ENCODE measurements around the gene PLEKHA5. TPM values are rescaled to one million over a fixed set of nuclear protein-coding genes. Genes with fewer than 3 reads are reported as not detected.

PLEKHA5 gene
- total RNA-seq, 4 donors from 2014 or later, result 12.6 to 195 (median 49.6) TPM

DNA sequence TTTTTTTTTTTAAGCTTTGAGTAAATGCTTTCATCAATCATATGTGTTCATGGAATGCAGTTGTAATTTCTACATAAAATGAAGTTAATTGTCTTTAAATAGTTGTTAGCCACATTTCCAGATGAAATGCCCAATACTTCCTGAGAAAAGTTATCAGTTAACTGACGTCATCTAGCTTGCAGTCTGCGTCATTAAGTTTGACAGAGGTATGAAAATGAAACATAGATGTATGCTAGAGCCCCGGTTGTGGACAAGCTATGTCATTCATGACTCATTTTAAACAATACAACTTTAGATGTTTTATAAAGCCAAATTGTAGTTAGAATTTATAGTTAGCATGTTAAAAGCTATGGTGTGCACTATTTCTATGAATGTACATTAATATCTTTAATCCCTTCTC, 90.7 kb downstream of the PLEKHA5 start:
- Histone ChIP-seq H3K4me3 (no peak overlapping the region), H3K36me3 (no peaks in the 10 kb centered on the region), H3K4me1 (peaks cover 0 to 12% of the 10 kb centered on the region in 2 donors), H3K27ac (no peak overlapping the region), H3K9me3 (no peaks in the 10 kb centered on the region), H3K27me3 (no peaks in the 10 kb centered on the region)
- intact Hi-C loops (cut with DNase I; ENCODE audit: low total_unique reads), result no loop called here
- DNase-seq, result no peak
- TF ChIP-seq, protein P1, sequence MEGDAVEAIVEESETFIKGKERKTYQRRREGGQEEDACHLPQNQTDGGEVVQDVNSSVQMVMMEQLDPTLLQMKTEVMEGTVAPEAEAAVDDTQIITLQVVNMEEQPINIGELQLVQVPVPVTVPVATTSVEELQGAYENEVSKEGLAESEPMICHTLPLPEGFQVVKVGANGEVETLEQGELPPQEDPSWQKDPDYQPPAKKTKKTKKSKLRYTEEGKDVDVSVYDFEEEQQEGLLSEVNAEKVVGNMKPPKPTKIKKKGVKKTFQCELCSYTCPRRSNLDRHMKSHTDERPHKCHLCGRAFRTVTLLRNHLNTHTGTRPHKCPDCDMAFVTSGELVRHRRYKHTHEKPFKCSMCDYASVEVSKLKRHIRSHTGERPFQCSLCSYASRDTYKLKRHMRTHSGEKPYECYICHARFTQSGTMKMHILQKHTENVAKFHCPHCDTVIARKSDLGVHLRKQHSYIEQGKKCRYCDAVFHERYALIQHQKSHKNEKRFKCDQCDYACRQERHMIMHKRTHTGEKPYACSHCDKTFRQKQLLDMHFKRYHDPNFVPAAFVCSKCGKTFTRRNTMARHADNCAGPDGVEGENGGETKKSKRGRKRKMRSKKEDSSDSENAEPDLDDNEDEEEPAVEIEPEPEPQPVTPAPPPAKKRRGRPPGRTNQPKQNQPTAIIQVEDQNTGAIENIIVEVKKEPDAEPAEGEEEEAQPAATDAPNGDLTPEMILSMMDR (IDR thresholded peaks at IDR 0.05), result no peak
- TF ChIP-seq POLR2A (IDR thresholded peaks at IDR 0.05), result no peak

DNA sequence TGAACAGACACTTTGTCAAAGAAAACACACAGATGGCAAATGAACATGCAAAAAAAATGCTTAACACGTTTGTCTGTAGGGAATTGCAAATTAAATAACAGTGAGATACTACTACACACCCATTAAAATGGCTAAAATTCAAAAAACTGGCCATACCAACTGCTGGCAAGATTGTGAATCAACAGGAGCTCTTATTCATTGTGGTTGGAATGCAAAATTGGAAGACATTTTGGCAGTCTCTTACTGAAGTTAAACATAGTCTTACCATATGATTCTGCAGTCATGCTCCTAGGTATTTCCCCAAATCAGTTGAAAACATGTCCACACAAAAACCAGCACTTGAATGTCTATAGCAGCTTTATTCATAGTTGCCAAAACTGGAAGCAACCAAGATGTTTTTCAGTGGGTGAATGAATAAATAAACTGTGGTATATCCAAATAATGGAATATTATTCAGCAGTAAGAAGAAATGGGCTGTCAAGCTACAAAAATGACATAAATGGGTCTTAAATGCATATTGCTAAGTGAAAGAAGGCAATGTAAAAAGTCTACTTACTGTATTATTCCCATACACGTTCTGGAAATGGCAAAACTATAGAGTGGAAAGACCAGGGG, 91.4 kb downstream of the PLEKHA5 start:
- Histone ChIP-seq H3K9me3 (no peaks in the 10 kb centered on the region), H3K4me1 (peaks cover 0 to 12% of the 10 kb centered on the region in 2 donors), H3K4me3 (no peak overlapping the region), H3K27ac (no peak overlapping the region), H3K36me3 (no peaks in the 10 kb centered on the region), H3K27me3 (no peaks in the 10 kb centered on the region)
- intact Hi-C loops (cut with DNase I; ENCODE audit: low total_unique reads), result no loop called here
- DNase-seq, result no peak
- TF ChIP-seq, protein P1 (IDR thresholded peaks at IDR 0.05), result no peak
- no peak for TF ChIP-seq POLR2A (IDR thresholded peaks at IDR 0.05)

DNA sequence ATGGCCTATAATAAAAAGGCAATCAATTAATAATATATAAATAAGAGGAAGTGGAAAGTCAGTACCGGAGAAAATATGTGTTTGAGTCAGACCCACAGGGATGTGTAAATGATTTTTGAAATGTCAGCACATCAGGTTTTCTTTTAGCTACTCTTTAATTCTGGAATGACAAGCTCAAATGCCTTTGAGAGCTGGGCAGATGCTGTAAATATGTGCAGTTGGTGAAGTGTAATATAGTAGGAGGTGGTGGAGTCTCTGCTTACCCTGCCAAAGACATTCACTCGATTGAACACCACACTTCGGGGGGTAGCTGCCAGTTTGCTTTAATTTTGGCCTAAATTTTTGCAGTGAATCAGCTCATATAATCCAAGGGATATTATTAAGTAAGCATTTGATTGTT, 93.0 kb downstream of the PLEKHA5 start:
- H3K27ac ChIP-seq, result peak overlapping the region; percentile 51 to 53
- no peak for TF ChIP-seq POLR2A (IDR thresholded peaks at IDR 0.05)
- TF ChIP-seq, protein P1 (IDR thresholded peaks at IDR 0.05), result no peak
- intact Hi-C loops (cut with DNase I; ENCODE audit: low total_unique reads), result no loop called here

DNA sequence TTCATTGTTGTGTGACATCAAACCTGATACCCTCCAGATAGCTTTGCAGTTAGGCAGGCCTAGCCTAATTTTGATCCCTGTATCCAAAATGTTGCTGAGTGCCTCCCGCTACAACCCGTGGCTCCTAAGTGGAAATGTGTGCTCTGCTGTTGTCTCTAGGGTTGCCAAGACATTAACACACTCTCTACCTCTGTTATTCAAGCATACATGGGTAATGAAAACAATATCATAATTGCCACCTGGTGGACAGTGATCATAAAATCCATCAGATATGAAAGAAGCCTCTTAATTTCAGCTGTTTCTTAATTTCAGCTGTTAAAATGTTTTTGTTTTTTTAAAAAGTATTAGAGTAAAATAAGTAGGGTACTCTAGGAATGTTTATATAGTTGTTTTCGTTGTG, 93.5 kb downstream of the PLEKHA5 start:
- Histone ChIP-seq H3K27me3 (no peaks in the 10 kb centered on the region), H3K9me3 (no peaks in the 10 kb centered on the region), H3K4me1 (peaks cover 0 to 6% of the 10 kb centered on the region in 2 donors), H3K36me3 (no peaks in the 10 kb centered on the region), H3K27ac (peak overlapping the region; percentile 40 to 53), H3K4me3 (no peak overlapping the region)
- no peak for TF ChIP-seq POLR2A (IDR thresholded peaks at IDR 0.05)
- TF ChIP-seq, protein P1 (IDR thresholded peaks at IDR 0.05), result peak in 1 of 4 experiments; percentile 6
- intact Hi-C loops (cut with DNase I; ENCODE audit: low total_unique reads), result no loop called here
- DNase-seq, result no peak

More for the DNA sequence above, 93.0 kb downstream of the PLEKHA5 start:
- DNase-seq, result no peak
- H3K4me3 ChIP-seq, result no peak overlapping the region
- H3K27me3 ChIP-seq, result no peaks in the 10 kb centered on the region
- H3K4me1 ChIP-seq, result peaks cover 0 to 6% of the 10 kb centered on the region in 2 donors
- no peaks in the 10 kb centered on the region for H3K36me3 ChIP-seq
- H3K9me3 ChIP-seq, result no peaks in the 10 kb centered on the region

DNA sequence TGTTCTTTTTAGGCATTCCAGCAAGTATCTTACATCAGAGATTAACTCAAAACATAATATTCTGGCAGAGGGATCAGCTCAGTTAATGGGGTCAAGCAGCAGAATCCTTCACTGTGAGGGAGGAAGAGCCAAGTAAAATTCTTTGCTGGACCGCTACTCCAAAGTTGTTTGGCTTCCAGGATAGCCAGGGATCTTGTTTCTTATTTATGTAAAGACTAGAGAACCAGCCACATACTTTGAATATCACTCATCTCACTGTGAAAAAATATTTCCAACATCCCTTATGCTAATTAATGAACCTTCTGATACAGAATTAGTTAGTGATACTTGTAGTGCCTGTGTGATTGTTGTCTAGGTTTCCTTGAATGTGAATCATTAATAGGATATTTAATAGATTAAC, 94.2 kb downstream of the PLEKHA5 start:
- no peaks in the 10 kb centered on the region for H3K36me3 ChIP-seq
- peak overlapping the region; percentile 40 to 53 for H3K27ac ChIP-seq
- DNase-seq, result no peak
- TF ChIP-seq POLR2A (IDR thresholded peaks at IDR 0.05), result no peak
- TF ChIP-seq, protein P1 (IDR thresholded peaks at IDR 0.05), result no peak
- intact Hi-C loops (cut with DNase I; ENCODE audit: low total_unique reads), result no loop called here
- no peaks in the 10 kb centered on the region for H3K9me3 ChIP-seq
- peaks cover 0 to 6% of the 10 kb centered on the region in 2 donors for H3K4me1 ChIP-seq
- no peak overlapping the region for H3K4me3 ChIP-seq
- no peaks in the 10 kb centered on the region for H3K27me3 ChIP-seq
